Fibroblast of skin of scalp (primary cell): ENCODE data around the gene IGF1R.

Experiments
- DNase-seq: peaks from one replicate; pipeline ENCODE4 v3.0.0-alpha.2; 2013

The IGF1R gene

GRCh38 chr15:98838387-98839259 is 190.3 kb downstream of the IGF1R start:
- DNase-seq: no peak

- no peak for DNase-seq
Observed at GRCh38 chr15:98840053-98840452, 191.7 kb downstream of the IGF1R start.

- no peak for DNase-seq
Observed at GRCh38 chr15:98841419-98841970, 193.2 kb downstream of the IGF1R start.

- DNase-seq: peak; percentile 46
Observed at GRCh38 chr15:98842192-98842972, 194.0 kb downstream of the IGF1R start.

- no peak for DNase-seq
Observed at GRCh38 chr15:98842973-98843285, 194.6 kb downstream of the IGF1R start.

- DNase-seq: no peak
Observed at GRCh38 chr15:98843844-98844243, 195.5 kb downstream of the IGF1R start.

- no peak for DNase-seq
Observed at GRCh38 chr15:98844261-98844660, 195.9 kb downstream of the IGF1R start.

- DNase-seq: peak; percentile 24
Observed at GRCh38 chr15:98845138-98845884, 197.0 kb downstream of the IGF1R start.

GRCh38 chr15:98850961-98851572 is 202.7 kb downstream of the IGF1R start:
- peak; percentile 68 for DNase-seq

GRCh38 chr15:98853161-98853560 is 204.8 kb downstream of the IGF1R start:
- peak; percentile 91 for DNase-seq

GRCh38 chr15:98853617-98854420 is 205.5 kb downstream of the IGF1R start:
- no peak for DNase-seq

GRCh38 chr15:98854496-98854895 is 206.2 kb downstream of the IGF1R start:
- DNase-seq: no peak

- DNase-seq: no peak
Observed at GRCh38 chr15:98855067-98855814, 206.9 kb downstream of the IGF1R start.

GRCh38 chr15:98855815-98856531 is 207.6 kb downstream of the IGF1R start:
- no peak for DNase-seq

GRCh38 chr15:98856532-98856907 is 208.2 kb downstream of the IGF1R start:
- peak; percentile 96 for DNase-seq

GRCh38 chr15:98858610-98859023 is 210.3 kb downstream of the IGF1R start:
- no peak for DNase-seq

GRCh38 chr15:98859149-98859548 is 210.8 kb downstream of the IGF1R start:
- DNase-seq: no peak

GRCh38 chr15:98860281-98861041 is 212.1 kb downstream of the IGF1R start:
- peak; percentile 67 for DNase-seq

GRCh38 chr15:98861188-98861587 is 212.8 kb downstream of the IGF1R start:
- DNase-seq: no peak
